Neural cell (in vitro differentiated cells): ENCODE measurements around the gene WNT7A. TPM values are rescaled to one million over a fixed set of nuclear protein-coding genes. Genes with fewer than 3 reads are reported as not detected.
"Not testable (repeated sequence)": the region's sequence is repeated elsewhere in the genome, so short reads cannot be mapped to it uniquely, and the experiment has no call there.

ENCODE experiments used
- H2AFZ ChIP-seq: fragments of 200-600, 300-800 bp; sonication (generic), shearing (Covaris generic); 2 replicates; pipeline ENCODE4 v1.6.0; 2014; ENCODE audit warnings: low read depth, mild to moderate bottlenecking, antibody characterized with exemption, low read length, moderate library complexity
- H3F3A ChIP-seq: fragments of 200-600 bp; shearing (Covaris generic); 2 replicates; pipeline ENCODE4 v1.6.1; 2016; ENCODE audit warnings: mild to moderate bottlenecking, moderate library complexity, mixed read lengths, antibody characterized with exemption, low read length; ENCODE audit not compliant: insufficient read depth, poor library complexity, severe bottlenecking
- H3K27ac ChIP-seq: fragments of 200-600, 300-800 bp; sonication (generic), shearing (Covaris generic); 2 replicates; pipeline ENCODE4 v1.5.1; 2014; ENCODE audit warnings: mild to moderate bottlenecking, low read length, moderate library complexity
- H3K27me3 ChIP-seq: fragments of 300-800, 200-600 bp; sonication (generic), shearing (Covaris generic); 2 replicates; pipeline ENCODE4 v1.6.0; 2014; ENCODE audit warnings: mild to moderate bottlenecking, low read depth, low read length, moderate library complexity; ENCODE audit not compliant: insufficient read depth
- H3K36me3 ChIP-seq: fragments of 300-800, 200-600 bp; sonication (generic), shearing (Covaris generic); 2 replicates; pipeline ENCODE4 v1.5.1; 2014; ENCODE audit warnings: mild to moderate bottlenecking, antibody characterized with exemption, low read length, moderate library complexity; ENCODE audit not compliant: insufficient read depth
- H3K4me2 ChIP-seq: fragments of 300-800, 200-600 bp; sonication (generic), shearing (Covaris generic); 2 replicates; pipeline ENCODE4 v1.6.0; 2014; ENCODE audit warnings: mild to moderate bottlenecking, low read length
- H3K4me3 ChIP-seq: fragments of 300-800, 200-600 bp; sonication (generic), shearing (Covaris generic); 2 replicates; pipeline ENCODE4 v1.5.1; 2014; ENCODE audit warnings: mild to moderate bottlenecking, low read length, moderate library complexity
- H3K79me2 ChIP-seq: fragments of 200-600 bp; shearing (Covaris generic); replicated peaks from 2 replicates; pipeline ENCODE4 v1.6.0; 2014; ENCODE audit warnings: mild to moderate bottlenecking, low read length, moderate library complexity; ENCODE audit not compliant: insufficient read depth
- H3K9ac ChIP-seq: fragments of 300-800, 200-600 bp; sonication (generic), shearing (Covaris generic); 2 replicates; pipeline ENCODE4 v1.6.1; 2016; ENCODE audit warnings: mild to moderate bottlenecking, low read length, mixed read lengths
- H3K9me2 ChIP-seq: fragments of 200-600 bp; shearing (Covaris generic); 2 replicates; pipeline ENCODE4 v1.6.1; 2016; ENCODE audit warnings: mild to moderate bottlenecking, low read length, mixed read lengths; ENCODE audit not compliant: insufficient read depth
- H3K9me3 ChIP-seq: fragments of 200-600, 300-800 bp; sonication (generic), shearing (Covaris generic); 2 replicates; pipeline ENCODE4 v1.6.1; 2016; ENCODE audit warnings: mild to moderate bottlenecking, mixed run types, low read length, moderate library complexity, mixed read lengths
- H4K20me1 ChIP-seq: fragments of 200-600 bp; shearing (Covaris generic); 2 replicates; pipeline ENCODE4 v1.6.1; 2016; ENCODE audit warnings: mild to moderate bottlenecking, mixed run types; ENCODE audit not compliant: insufficient read depth
- CTCF ChIP-seq: fragments of 450-650 bp; IDR thresholded peaks from 2 replicates; pipeline ENCODE4 v1.5.1; 2014; ENCODE audit warnings: antibody characterized with exemption, mild to moderate bottlenecking, moderate library complexity; ENCODE audit not compliant: poor library complexity, severe bottlenecking
- EP300 ChIP-seq: fragments of 450-650 bp; conservative IDR thresholded peaks from 2 replicates; pipeline ENCODE4 v1.6.1; 2014; ENCODE audit warnings: antibody characterized with exemption, mild to moderate bottlenecking, moderate library complexity; ENCODE audit not compliant: poor library complexity, severe bottlenecking
- EZH2 ChIP-seq: fragments of 200-600, 300-800 bp; shearing (Covaris generic), sonication (generic); IDR thresholded peaks from 2 replicates; pipeline ENCODE4 v1.6.1; 2014; ENCODE audit warnings: antibody characterized with exemption, low read length, borderline replicate concordance, mild to moderate bottlenecking; ENCODE audit not compliant: insufficient read depth, poor library complexity, severe bottlenecking
- MXI1 ChIP-seq: fragments of 450-650 bp; conservative IDR thresholded peaks from 2 replicates; pipeline ENCODE4 v1.6.1; 2014; ENCODE audit warnings: antibody characterized with exemption, mild to moderate bottlenecking; ENCODE audit not compliant: poor library complexity, severe bottlenecking
- POLR2AphosphoS5 ChIP-seq: IDR thresholded peaks from 2 replicates; pipeline ENCODE4 v1.6.1; 2012
- RAD21 ChIP-seq: fragments of 450-650 bp; conservative IDR thresholded peaks from 2 replicates; pipeline ENCODE4 v1.6.1; 2014; ENCODE audit warnings: antibody characterized with exemption, mild to moderate bottlenecking, moderate library complexity
- SMC3 ChIP-seq: fragments of 450-650 bp; conservative IDR thresholded peaks from 2 replicates; pipeline ENCODE4 v1.6.1; 2014; ENCODE audit warnings: antibody characterized with exemption, mild to moderate bottlenecking, moderate library complexity; ENCODE audit not compliant: poor library complexity
- TAF1 ChIP-seq: IDR thresholded peaks from 2 replicates; pipeline ENCODE4 v1.6.1; 2012; ENCODE audit warnings: low read depth
- polyA plus RNA-seq: library from polyadenylated mRNA; depleted of rRNA; stranded (reverse); fragments of >200 nt; gene quantifications from 2 replicates; pipeline ENCODE4 v1.2.3, GENCODE V29; 2014
- TF ChIP-seq, protein P1 (sequence below): IDR thresholded peaks from 2 replicates; pipeline ENCODE4 v1.6.1; 2012; ENCODE audit warnings: borderline replicate concordance

Gene WNT7A
- polyA plus RNA-seq, 1 donor from 2014 or later, result 13.3 TPM

- no peak overlapping the region for H2AFZ ChIP-seq
- H3F3A ChIP-seq, result no peaks in the 10 kb centered on the region
- no peak overlapping the region for H3K4me2 ChIP-seq
- H3K9ac ChIP-seq, result no peak overlapping the region
- no peaks in the 10 kb centered on the region for H3K36me3 ChIP-seq
- H3K27me3 ChIP-seq, result no peaks in the 10 kb centered on the region
- H3K4me3 ChIP-seq, result no peak overlapping the region
- no peak overlapping the region for H3K27ac ChIP-seq
- no peaks in the 10 kb centered on the region for H3K9me3 ChIP-seq
- no peaks in the 10 kb centered on the region for H4K20me1 ChIP-seq
- no peaks in the 10 kb centered on the region for H3K79me2 ChIP-seq
- TF ChIP-seq MXI1, result no peak
- TF ChIP-seq TAF1, result no peak
- no peak for TF ChIP-seq RAD21
- TF ChIP-seq EP300, result no peak
- TF ChIP-seq, protein P1, sequence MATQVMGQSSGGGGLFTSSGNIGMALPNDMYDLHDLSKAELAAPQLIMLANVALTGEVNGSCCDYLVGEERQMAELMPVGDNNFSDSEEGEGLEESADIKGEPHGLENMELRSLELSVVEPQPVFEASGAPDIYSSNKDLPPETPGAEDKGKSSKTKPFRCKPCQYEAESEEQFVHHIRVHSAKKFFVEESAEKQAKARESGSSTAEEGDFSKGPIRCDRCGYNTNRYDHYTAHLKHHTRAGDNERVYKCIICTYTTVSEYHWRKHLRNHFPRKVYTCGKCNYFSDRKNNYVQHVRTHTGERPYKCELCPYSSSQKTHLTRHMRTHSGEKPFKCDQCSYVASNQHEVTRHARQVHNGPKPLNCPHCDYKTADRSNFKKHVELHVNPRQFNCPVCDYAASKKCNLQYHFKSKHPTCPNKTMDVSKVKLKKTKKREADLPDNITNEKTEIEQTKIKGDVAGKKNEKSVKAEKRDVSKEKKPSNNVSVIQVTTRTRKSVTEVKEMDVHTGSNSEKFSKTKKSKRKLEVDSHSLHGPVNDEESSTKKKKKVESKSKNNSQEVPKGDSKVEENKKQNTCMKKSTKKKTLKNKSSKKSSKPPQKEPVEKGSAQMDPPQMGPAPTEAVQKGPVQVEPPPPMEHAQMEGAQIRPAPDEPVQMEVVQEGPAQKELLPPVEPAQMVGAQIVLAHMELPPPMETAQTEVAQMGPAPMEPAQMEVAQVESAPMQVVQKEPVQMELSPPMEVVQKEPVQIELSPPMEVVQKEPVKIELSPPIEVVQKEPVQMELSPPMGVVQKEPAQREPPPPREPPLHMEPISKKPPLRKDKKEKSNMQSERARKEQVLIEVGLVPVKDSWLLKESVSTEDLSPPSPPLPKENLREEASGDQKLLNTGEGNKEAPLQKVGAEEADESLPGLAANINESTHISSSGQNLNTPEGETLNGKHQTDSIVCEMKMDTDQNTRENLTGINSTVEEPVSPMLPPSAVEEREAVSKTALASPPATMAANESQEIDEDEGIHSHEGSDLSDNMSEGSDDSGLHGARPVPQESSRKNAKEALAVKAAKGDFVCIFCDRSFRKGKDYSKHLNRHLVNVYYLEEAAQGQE, result no peak
- no peak for TF ChIP-seq POLR2AphosphoS5
- TF ChIP-seq CTCF, result no peak
- no peak for TF ChIP-seq SMC3
- TF ChIP-seq EZH2, result no peak
- no peaks in the 10 kb centered on the region for H3K9me2 ChIP-seq
Measured at GRCh38 chr3:13857702-13858380, 22.0 kb downstream of the WNT7A start.

DNA sequence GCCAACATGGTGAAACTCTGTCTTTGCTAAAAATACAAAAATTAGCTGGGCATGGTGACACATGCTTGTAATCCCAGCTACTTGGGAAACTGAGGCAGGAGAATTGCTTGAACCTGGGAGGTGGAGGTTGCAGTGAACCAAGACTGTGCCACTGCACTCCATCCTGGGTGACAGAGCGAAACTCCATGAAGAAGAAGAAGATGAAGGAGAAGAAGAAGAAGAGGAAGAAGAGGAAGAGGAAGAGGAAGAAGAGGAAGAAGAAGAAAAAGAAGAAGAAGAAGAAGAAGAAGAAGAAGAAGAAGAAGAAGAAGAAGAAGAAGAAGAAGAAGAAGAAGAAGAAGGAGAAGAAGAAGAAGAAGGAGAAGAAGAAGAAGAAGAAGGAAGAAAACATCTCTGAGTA, 23.2 kb downstream of the WNT7A start:
- not testable (repeated sequence) for H3K36me3 ChIP-seq, H2AFZ ChIP-seq, H3K27ac ChIP-seq, H3K9me2 ChIP-seq, H3K27me3 ChIP-seq, H3K79me2 ChIP-seq, H4K20me1 ChIP-seq, H3K4me2 ChIP-seq, H3K9ac ChIP-seq, H3K4me3 ChIP-seq, H3K9me3 ChIP-seq, H3F3A ChIP-seq
